Activated naive CD8-positive, alpha-beta T cell treated with anti-CD3 and anti-CD28 coated beads, Interleukin-2, amount 10 ng/mL, durations not matched to agents 7 days and 5 days (primary cell): ENCODE data around the gene ZNF223. TPM values are rescaled to one million over a fixed set of nuclear protein-coding genes. Genes with fewer than 3 reads are reported as not detected.

ENCODE experiments used
- ATAC-seq: fragments of 150-1000 bp; cut with Tn5 transposase; one replicate; pipeline ENCODE4 v1.10.0; 2021; ENCODE audit warnings: low read depth, moderate library complexity
- POLR2A ChIA-PET: fragments of 350-600 bp; sonication (Branson Sonifier 250); formaldehyde crosslinking; loops from one replicate; lab custom pipeline; 2021; ENCODE audit warnings: antibody characterized with exemption; lab: Charles Lee
- DNase-seq: peaks from one replicate; pipeline ENCODE4 v3.0.0; 2021
- H3K27ac Mint-ChIP-seq: one replicate; pipeline ENCODE4 v1.8.0; 2022; ENCODE audit warnings: mild to moderate bottlenecking, mixed read lengths
- H3K27me3 Mint-ChIP-seq: one replicate; pipeline ENCODE4 v1.8.0; 2022; ENCODE audit warnings: mild to moderate bottlenecking, moderate library complexity, mixed read lengths
- H3K36me3 Mint-ChIP-seq: one replicate; pipeline ENCODE4 v1.8.0; 2021; ENCODE audit warnings: mild to moderate bottlenecking, mixed read lengths
- H3K4me1 Mint-ChIP-seq: one replicate; pipeline ENCODE4 v1.8.0; 2021; ENCODE audit warnings: mixed read lengths
- H3K4me3 Mint-ChIP-seq: one replicate; pipeline ENCODE4 v1.8.0; 2022; ENCODE audit warnings: mild to moderate bottlenecking, moderate library complexity, mixed read lengths
- H3K9me3 Mint-ChIP-seq: one replicate; pipeline ENCODE4 v1.8.0; 2021; ENCODE audit warnings: mixed read lengths
- total RNA-seq, 2 experiments: library from RNA; stranded (reverse); gene quantifications; one replicate each; pipeline ENCODE4 v1.2.3, GENCODE V29; 2021

Gene ZNF223
- total RNA-seq, 2 experiments from 2014 or later = 2.2 to 3.3 TPM

GRCh38 chr19:44093931-44094765 is 42.3 kb downstream of the ZNF223 start, which contains the start of gene ZNF224:
ZNF224 (plus strand) TSS chr19:44094361; CDS start chr19:44097874, 3,513 bp downstream.
- ATAC-seq (peak; percentile 80), DNase-seq (peak; percentile 76)
- Mint-ChIP-seq H3K9me3 (peaks cover 7% of the 10 kb centered on the region), H3K4me3 (peak within 1 kb of the TSS; percentile 92), H3K4me1 (peaks cover 17% of the 10 kb centered on the region), H3K27ac (peak within 1 kb of the TSS; percentile 92), H3K36me3 (peaks cover 29% of the 10 kb centered on the region), H3K27me3 (no peaks in the 10 kb centered on the region)
- POLR2A ChIA-PET = interaction anchor here (0.6 to 2.2 kb wide), 10 partner anchors 19 to 406 kb away, joined by 3 to 9 read pairs (median 4); partner anchors contain the start of genes ZNF180, ZNF221, ZNF222 and ZNF225

DNA sequence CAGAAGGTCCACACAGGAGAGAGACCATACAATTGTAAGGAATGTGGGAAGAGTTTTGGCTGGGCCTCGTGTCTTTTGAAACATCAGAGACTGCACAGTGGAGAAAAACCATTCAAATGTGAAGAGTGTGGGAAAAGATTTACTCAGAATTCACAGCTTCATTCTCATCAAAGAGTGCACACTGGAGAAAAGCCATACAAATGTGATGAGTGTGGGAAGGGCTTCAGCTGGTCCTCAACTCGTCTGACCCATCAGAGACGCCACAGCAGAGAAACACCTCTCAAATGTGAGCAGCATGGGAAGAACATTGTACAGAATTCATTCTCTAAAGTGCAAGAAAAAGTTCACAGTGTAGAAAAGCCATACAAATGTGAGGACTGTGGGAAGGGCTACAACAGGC is 55.9 kb downstream of the ZNF223 start:
- ATAC-seq = no peak
- DNase-seq = no peak
- Mint-ChIP-seq H3K4me1 (peaks cover 7% of the 10 kb centered on the region), H3K36me3 (peaks cover 68% of the 10 kb centered on the region), H3K27me3 (no peaks in the 10 kb centered on the region), H3K9me3 (peaks cover 40% of the 10 kb centered on the region), H3K4me3 (no peak overlapping the region), H3K27ac (no peak overlapping the region)
- POLR2A ChIA-PET = no interaction called here

DNA sequence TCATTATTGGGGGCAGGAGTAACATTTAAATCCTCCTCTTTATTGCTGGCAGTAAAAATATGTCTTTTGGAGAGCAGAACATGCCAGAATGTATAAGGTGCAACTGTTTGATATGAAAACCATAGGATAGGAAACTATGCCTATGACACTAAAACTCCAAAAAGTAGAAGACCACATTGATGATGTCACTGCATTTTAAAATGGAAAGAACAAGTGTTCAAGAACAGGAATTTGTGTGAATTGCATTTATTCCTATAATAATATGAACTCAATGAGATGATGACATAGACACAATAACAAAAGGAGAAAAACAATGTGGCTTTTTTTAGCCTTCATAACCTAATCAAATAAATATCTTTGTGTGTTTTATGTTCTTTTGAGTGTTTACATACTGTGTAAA is 57.6 kb downstream of the ZNF223 start:
- no peak for ATAC-seq
- DNase-seq = no peak
- peaks cover 32% of the 10 kb centered on the region for H3K9me3 Mint-ChIP-seq
- H3K27me3 Mint-ChIP-seq = no peaks in the 10 kb centered on the region
- no peak overlapping the region for H3K27ac Mint-ChIP-seq
- POLR2A ChIA-PET = no interaction called here
- H3K4me1 Mint-ChIP-seq = peaks cover 12% of the 10 kb centered on the region
- peaks cover 52% of the 10 kb centered on the region for H3K36me3 Mint-ChIP-seq
- no peak overlapping the region for H3K4me3 Mint-ChIP-seq

DNA sequence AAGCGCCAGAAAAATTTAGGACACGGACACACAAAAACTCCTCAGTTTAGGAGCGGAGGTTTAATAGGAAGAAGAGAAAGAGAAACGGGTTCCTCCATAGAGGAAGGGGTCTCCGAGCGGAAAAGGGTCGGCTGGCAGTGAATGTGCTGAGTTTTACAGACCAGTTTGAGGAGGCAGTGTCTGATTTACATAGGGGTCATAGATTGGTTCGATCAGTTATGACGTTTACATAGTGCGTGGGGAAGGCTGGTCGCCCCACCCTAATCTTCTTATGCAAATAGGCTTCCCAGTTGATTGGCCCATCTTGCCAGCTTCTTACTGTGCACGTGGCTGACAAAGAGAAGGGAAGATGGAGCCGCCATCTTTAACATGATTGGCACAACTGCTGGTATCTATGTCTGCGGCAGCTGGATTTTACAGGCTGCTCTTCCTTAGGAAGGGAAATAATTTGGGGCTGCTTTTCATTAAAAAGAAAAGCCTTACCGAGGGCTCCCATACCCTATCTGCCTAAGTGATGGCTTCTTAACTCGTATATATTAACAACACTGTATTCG is 60.2 kb downstream of the ZNF223 start:
- ATAC-seq = no peak
- DNase-seq = no peak
- Mint-ChIP-seq H3K27me3 (no peaks in the 10 kb centered on the region), H3K4me3 (peak overlapping the region; percentile 53), H3K36me3 (peaks cover 45% of the 10 kb centered on the region), H3K4me1 (peaks cover 17% of the 10 kb centered on the region), H3K27ac (no peak overlapping the region), H3K9me3 (peaks cover 27% of the 10 kb centered on the region)
- POLR2A ChIA-PET = interaction anchor here (2.1 kb wide), 1 partner anchor 17 kb away, joined by 9 read pairs; no protein-coding TSS in a partner anchor

DNA sequence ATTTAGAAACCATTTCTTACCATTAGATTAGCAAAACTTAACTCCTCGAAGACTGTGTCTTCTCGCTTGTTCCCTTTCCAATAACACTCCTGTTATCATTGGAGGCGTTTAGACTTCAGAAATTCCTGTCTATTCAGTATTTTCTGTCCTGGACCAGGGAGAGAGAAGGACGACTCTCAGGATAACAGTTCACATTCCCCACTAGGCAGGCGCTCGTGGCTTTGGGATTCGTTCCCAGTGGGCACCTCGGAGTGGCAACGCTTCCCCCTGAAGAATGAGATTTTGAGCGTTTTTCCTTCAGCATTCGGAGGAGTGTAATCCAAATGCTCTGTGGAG is 60.9 kb downstream of the ZNF223 start:
- H3K36me3 Mint-ChIP-seq = peaks cover 42% of the 10 kb centered on the region
- no peaks in the 10 kb centered on the region for H3K27me3 Mint-ChIP-seq
- POLR2A ChIA-PET = interaction anchor here (2.1 kb wide), 1 partner anchor 18 kb away, joined by 9 read pairs; no protein-coding TSS in a partner anchor
- peaks cover 20% of the 10 kb centered on the region for H3K9me3 Mint-ChIP-seq
- H3K4me3 Mint-ChIP-seq = peak overlapping the region; percentile 99
- no peak overlapping the region for H3K27ac Mint-ChIP-seq
- DNase-seq (no peak), ATAC-seq (no peak)
- H3K4me1 Mint-ChIP-seq = peaks cover 17% of the 10 kb centered on the region

DNA sequence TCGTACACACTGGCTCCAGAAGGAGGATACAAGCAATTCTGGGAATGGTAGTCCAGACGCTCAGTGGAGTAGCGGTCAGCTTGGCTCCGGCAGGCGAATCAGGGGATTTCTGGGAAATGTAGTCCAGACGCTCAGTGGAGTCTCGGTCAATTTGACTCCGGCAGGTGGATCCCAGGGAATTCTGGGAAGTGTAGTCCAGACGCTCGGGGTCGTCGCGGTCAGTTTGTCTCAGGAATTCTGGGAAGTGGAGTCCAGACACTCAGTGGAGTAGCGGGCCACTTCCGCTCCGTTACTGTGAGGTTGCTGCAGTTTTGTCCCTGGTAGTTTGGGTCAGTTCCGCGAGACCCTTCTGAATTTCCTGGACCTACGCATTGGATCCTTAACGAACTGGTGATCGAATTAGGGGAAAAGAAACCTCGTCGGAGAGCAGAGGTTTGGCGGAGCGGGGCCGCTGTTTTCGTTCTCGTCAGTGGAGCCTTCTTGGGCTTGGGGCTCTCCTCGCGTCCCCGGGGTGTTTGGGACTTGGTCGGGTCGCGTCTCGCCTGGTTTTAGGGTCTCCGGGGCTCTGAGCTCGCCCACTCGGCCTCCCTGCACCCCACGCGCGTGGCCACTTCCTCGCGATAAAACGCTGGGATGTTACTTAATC is 61.4 kb downstream of the ZNF223 start, which contains the start of gene ZNF225:
Gene ZNF225, plus strand, starts transcription at position 262 of the 646 bp plus-strand sequence. CDS start 2,429 bp downstream, outside the sequence.
- Mint-ChIP-seq H3K27me3 (no peaks in the 10 kb centered on the region), H3K27ac (peak within 1 kb of the TSS; percentile 91), H3K4me3 (peak within 1 kb of the TSS; percentile 99), H3K36me3 (peaks cover 41% of the 10 kb centered on the region), H3K4me1 (peaks cover 17% of the 10 kb centered on the region), H3K9me3 (peaks cover 15% of the 10 kb centered on the region)
- DNase-seq (peak; percentile 75), ATAC-seq (peak; percentile 88)
- POLR2A ChIA-PET = interaction anchor here (2.1 kb wide), 1 partner anchor 18 kb away, joined by 9 read pairs; no protein-coding TSS in a partner anchor

GRCh38 chr19:44113784-44114390 is 62.1 kb downstream of the ZNF223 start:
- POLR2A ChIA-PET = interaction anchor here (2.1 kb wide), 1 partner anchor 19 kb away, joined by 9 read pairs; no protein-coding TSS in a partner anchor
- peaks cover 17% of the 10 kb centered on the region for H3K4me1 Mint-ChIP-seq
- H3K4me3 Mint-ChIP-seq = peak overlapping the region; percentile 99
- no peaks in the 10 kb centered on the region for H3K27me3 Mint-ChIP-seq
- no peak for DNase-seq
- H3K36me3 Mint-ChIP-seq = peaks cover 43% of the 10 kb centered on the region
- peak; percentile 25 for ATAC-seq
- peaks cover 13% of the 10 kb centered on the region for H3K9me3 Mint-ChIP-seq
- H3K27ac Mint-ChIP-seq = peak overlapping the region; percentile 91

Other genes starting within 250 kb of the ZNF223 start
- 1 to 10 TPM; 1.9 to 2.0 TPM for gene LYPD5, start 249.6 kb upstream of the ZNF223 start, total RNA-seq
- 10 to 100 TPM; 11.5 TPM for gene ZNF283, start 224.7 kb upstream of the ZNF223 start, total RNA-seq
- 1 to 10 TPM; 4.5 to 6.8 TPM for gene ZNF404, start 168.1 kb upstream of the ZNF223 start, total RNA-seq
- 10 to 100 TPM; 21.0 to 22.4 TPM for gene ZNF45, start 116.8 kb upstream of the ZNF223 start, total RNA-seq
- 1 to 10 TPM; 2.9 to 3.7 TPM for gene ZNF221, start 100.8 kb upstream of the ZNF223 start, total RNA-seq
- 10 to 100 TPM; 12.3 to 12.9 TPM for gene ZNF155, start 67.8 kb upstream of the ZNF223 start, total RNA-seq
- 1 to 10 TPM; 9.2 to 9.7 TPM for gene ZNF230, start 49.1 kb upstream of the ZNF223 start, total RNA-seq
- 1 to 10 TPM; 7.8 to 7.9 TPM for gene ZNF222, start 26.7 kb upstream of the ZNF223 start, total RNA-seq
- 1 to 10 TPM; 3.9 to 4.1 TPM for gene ZNF284, start 20.1 kb downstream of the ZNF223 start, total RNA-seq
- gene ZNF224, start 42.3 kb downstream of the ZNF223 start, total RNA-seq = 10 to 100 TPM; 55.3 to 58.2 TPM
- 1 to 10 TPM; 7.8 to 9.2 TPM for gene ZNF225, start 61.4 kb downstream of the ZNF223 start, total RNA-seq
- 10 to 100 TPM; 16.4 to 18.2 TPM for gene ZNF234, start 89.5 kb downstream of the ZNF223 start, total RNA-seq
- 10 to 100 TPM; 26.2 to 28.0 TPM for gene ZNF226, start 113.1 kb downstream of the ZNF223 start, total RNA-seq
- gene ZNF227, start 160.5 kb downstream of the ZNF223 start, total RNA-seq = 10 to 100 TPM; 40.6 to 42.2 TPM
- gene ZNF233, start 207.8 kb downstream of the ZNF223 start, total RNA-seq = 1 to 10 TPM; 1.0 to 1.6 TPM